Activated CD4-positive, alpha-beta T cell treated with anti-CD3 and anti-CD28 coated beads, Interleukin-2, amount 10 ng/mL, durations not matched to agents 24 days and 14 days (primary cell): ENCODE measurements around the gene GATAD2A. TPM values are rescaled to one million over a fixed set of nuclear protein-coding genes. Genes with fewer than 3 reads are reported as not detected.
"Not testable (repeated sequence)": the region's sequence is repeated elsewhere in the genome, so short reads cannot be mapped to it uniquely, and the experiment has no call there.

Experiments used
- DNase-seq: peaks from one replicate; pipeline ENCODE4 v3.0.0; 2022
- H3K27ac Mint-ChIP-seq: one replicate; pipeline ENCODE4 v1.8.0; 2022; ENCODE audit warnings: mild to moderate bottlenecking, mixed read lengths
- H3K27me3 Mint-ChIP-seq: one replicate; pipeline ENCODE4 v1.8.0; 2022; ENCODE audit warnings: mixed read lengths
- H3K36me3 Mint-ChIP-seq: one replicate; pipeline ENCODE4 v1.8.0; 2022; ENCODE audit warnings: low read depth, mild to moderate bottlenecking, mixed read lengths
- H3K4me1 Mint-ChIP-seq: one replicate; pipeline ENCODE4 v1.8.0; 2021; ENCODE audit warnings: mixed read lengths
- H3K4me3 Mint-ChIP-seq: one replicate; pipeline ENCODE4 v1.8.0; 2022; ENCODE audit warnings: mild to moderate bottlenecking, moderate library complexity, mixed read lengths
- H3K9me3 Mint-ChIP-seq: one replicate; pipeline ENCODE4 v1.8.0; 2021; ENCODE audit warnings: mixed read lengths
- intact Hi-C: fragments of 100-400 bp; cut with micrococcal nuclease; formaldehyde crosslinking; loops from one replicate; pipeline ENCODE4 v1.15.1; 2023
- total RNA-seq: library from RNA; stranded (reverse); gene quantifications from 2 replicates; pipeline ENCODE4 v1.2.3, GENCODE V29; 2022

Gene GATAD2A
- total RNA-seq, 1 donor from 2014 or later, result 134 TPM

DNA sequence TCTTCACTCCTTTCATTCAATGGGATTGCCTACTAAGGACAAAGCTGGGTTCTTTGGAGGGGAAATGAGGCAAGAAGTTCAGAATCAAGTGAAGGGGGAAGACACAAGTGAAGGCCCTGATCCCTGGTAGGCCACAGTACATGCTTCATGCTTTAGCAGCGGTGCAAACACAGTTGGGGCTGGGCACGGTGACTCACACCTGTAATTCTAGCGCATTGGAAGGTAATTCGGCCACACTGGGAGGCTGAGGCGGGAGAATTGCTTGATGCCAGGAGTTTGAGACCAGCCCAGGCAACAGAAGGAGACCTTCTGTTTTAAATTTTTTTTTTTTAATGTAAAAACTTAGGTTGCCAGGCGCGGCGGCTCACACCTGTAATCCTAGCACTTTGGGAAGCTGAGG lies 23.4 kb upstream of the GATAD2A start:
- Mint-ChIP-seq H3K36me3 (no peaks in the 10 kb centered on the region), H3K4me1 (peaks cover 8% of the 10 kb centered on the region), H3K27ac (no peak overlapping the region), H3K4me3 (no peak overlapping the region), H3K9me3 (no peaks in the 10 kb centered on the region), H3K27me3 (no peaks in the 10 kb centered on the region)
- DNase-seq, result no peak
- intact Hi-C loops, result no loop called here

DNA sequence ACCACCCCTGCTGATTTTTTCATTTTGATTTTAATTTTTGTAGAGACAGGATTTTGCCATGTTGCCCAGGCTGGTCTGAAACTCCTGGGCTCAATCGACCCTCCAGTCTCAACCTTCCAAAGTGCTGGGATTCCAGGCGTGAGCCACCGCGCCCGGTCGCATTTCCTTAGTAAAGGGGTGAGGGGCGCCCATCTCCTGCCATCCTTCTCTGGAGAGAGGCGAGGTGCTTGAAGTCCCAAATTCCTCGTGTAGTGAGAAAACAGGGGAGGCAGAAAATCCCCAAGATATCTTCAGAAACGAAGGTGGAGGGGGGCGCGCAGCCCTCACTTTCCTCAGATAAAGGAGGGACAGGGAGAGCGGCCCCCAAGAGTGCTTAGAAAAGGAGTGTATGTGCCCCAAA lies 21.0 kb upstream of the GATAD2A start:
- H3K9me3 Mint-ChIP-seq, result no peaks in the 10 kb centered on the region
- peaks cover 32% of the 10 kb centered on the region for H3K4me1 Mint-ChIP-seq
- no peaks in the 10 kb centered on the region for H3K27me3 Mint-ChIP-seq
- DNase-seq, result no peak
- H3K4me3 Mint-ChIP-seq, result peak overlapping the region; percentile 85
- intact Hi-C loops, result loop anchor here (2.0 kb wide), 1 partner anchor 20 kb away; no protein-coding TSS in a partner anchor
- peaks cover 6% of the 10 kb centered on the region for H3K36me3 Mint-ChIP-seq
- H3K27ac Mint-ChIP-seq, result no peak overlapping the region

DNA sequence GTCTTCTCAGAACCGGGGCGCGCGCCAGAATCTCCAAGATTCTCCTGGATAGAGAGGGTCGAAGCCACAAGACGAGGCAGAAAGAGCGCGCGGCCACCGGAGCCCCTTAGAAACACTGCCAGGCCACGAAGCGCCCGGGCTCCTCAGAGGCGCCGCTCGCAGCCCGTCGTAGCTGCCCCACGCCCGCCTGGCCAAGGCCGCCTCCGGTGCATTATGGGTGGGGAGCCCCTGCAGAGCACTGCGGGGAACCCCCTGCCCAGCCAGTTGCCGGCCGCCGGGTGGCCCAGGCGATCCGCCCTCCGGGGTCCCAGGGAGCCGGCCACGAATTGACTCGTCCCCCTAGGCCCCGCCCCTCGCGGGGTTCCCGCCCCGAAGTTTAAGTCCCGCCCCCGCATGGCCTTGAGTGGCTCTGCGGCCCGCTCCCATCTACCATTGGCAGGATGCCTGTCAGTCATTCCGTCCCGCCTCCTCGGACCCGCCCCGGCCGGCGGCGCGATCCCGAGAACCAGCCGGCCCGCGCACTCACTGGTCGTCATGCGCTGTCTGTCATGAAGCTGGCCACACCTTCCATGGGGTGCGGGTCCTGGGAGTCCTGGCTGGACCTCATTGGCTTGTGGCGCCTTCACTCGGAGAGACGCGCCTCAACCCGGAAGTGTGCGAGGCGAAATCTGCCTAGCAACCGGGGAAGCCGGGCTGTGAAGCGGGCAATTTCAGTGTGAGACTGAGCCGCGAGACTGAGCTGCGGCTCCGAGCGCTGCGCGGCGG lies 20.2 kb upstream of the GATAD2A start:
- H3K36me3 Mint-ChIP-seq, result peaks cover 8% of the 10 kb centered on the region
- peak overlapping the region; percentile 89 for H3K27ac Mint-ChIP-seq
- H3K9me3 Mint-ChIP-seq, result no peaks in the 10 kb centered on the region
- H3K4me1 Mint-ChIP-seq, result peaks cover 36% of the 10 kb centered on the region
- peak; percentile 100 for DNase-seq
- peak overlapping the region; percentile 85 for H3K4me3 Mint-ChIP-seq
- intact Hi-C loops, result loop anchor here (1.0 to 2.0 kb wide), 4 partner anchors 20 to 104 kb away; partner anchors contain the start of genes GATAD2A, MAU2 and SUGP1
- no peaks in the 10 kb centered on the region for H3K27me3 Mint-ChIP-seq

DNA sequence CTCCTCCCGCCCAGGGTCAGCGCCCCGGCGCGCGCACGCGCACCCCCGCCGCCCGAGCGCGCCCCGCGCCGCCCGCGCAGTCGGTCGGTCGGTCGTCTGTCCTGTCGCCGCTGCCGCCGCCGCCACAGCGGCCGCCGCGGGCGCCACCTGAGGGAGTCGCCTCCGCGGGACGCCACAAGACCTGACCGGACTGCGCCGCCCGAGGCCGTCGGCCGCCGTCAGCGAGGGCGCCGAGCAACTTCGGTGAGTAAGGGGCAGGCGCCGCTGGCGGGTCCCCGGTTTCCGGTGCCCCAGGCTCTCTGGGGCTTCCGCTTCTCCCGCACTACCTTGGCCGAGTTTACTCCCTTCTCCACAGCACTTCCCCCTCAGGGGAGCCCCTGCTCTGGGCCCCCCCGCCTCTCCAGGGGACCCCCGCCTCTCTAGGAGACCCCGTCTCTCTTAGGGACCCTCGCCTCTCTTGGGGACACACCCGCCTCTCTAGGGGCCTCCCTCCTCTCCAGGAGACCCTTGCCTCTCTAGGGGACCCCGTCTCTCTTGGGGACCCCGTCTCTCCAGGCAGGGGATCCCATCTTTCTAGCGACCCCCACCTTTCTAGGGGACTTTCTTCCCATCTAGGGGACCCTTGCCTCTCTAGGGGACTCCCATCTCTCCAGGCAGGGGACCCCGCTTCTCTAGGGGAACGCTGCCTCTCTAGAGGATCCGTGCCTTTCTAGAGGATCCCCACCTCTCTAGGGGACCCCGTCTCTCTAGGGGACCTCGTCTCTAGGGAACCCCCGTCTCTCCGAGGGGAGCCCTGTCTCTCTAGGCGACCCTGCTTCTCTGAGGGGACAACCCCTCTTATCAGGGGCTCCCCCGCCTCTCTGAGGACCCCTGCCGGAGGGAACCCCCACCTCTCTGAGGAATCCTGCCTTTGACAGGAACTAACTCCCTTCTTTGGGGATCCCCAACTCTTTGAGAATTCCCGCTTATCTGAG lies 19.3 kb upstream of the GATAD2A start:
- intact Hi-C loops, result loop anchor here (1.0 to 2.0 kb wide), 4 partner anchors 19 to 103 kb away; partner anchors contain the start of genes GATAD2A, MAU2 and SUGP1
- Mint-ChIP-seq H3K36me3 (peaks cover 12% of the 10 kb centered on the region), H3K9me3 (no peaks in the 10 kb centered on the region), H3K4me1 (peaks cover 40% of the 10 kb centered on the region), H3K27ac (peak overlapping the region; percentile 91), H3K4me3 (peak overlapping the region; percentile 94), H3K27me3 (no peaks in the 10 kb centered on the region)
- peak; percentile 74 for DNase-seq

DNA sequence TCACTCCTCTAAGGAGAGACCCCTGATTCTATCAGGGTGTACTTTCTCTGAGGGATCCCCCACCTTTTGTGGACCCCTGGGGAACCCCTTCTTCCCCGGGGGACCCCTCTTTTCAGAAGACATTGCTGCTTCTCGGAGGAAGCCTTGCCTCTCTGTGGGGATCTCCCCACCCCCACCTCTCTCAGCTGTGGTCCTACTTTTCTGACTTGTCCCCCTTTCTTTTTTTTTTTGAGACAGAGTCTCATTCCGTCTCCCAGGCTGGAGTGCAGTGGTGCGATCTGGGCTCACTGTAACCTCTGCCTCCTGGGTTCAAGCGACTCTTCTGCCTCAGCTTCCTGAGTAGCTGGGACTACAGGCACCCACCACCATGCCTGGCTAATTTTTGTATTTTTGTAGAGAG lies 18.4 kb upstream of the GATAD2A start:
- Mint-ChIP-seq H3K27me3 (no peaks in the 10 kb centered on the region), H3K27ac (peak overlapping the region; percentile 91), H3K4me3 (peak overlapping the region; percentile 94), H3K36me3 (peaks cover 12% of the 10 kb centered on the region), H3K9me3 (no peaks in the 10 kb centered on the region), H3K4me1 (peaks cover 43% of the 10 kb centered on the region)
- no peak for DNase-seq
- intact Hi-C loops, result no loop called here

DNA sequence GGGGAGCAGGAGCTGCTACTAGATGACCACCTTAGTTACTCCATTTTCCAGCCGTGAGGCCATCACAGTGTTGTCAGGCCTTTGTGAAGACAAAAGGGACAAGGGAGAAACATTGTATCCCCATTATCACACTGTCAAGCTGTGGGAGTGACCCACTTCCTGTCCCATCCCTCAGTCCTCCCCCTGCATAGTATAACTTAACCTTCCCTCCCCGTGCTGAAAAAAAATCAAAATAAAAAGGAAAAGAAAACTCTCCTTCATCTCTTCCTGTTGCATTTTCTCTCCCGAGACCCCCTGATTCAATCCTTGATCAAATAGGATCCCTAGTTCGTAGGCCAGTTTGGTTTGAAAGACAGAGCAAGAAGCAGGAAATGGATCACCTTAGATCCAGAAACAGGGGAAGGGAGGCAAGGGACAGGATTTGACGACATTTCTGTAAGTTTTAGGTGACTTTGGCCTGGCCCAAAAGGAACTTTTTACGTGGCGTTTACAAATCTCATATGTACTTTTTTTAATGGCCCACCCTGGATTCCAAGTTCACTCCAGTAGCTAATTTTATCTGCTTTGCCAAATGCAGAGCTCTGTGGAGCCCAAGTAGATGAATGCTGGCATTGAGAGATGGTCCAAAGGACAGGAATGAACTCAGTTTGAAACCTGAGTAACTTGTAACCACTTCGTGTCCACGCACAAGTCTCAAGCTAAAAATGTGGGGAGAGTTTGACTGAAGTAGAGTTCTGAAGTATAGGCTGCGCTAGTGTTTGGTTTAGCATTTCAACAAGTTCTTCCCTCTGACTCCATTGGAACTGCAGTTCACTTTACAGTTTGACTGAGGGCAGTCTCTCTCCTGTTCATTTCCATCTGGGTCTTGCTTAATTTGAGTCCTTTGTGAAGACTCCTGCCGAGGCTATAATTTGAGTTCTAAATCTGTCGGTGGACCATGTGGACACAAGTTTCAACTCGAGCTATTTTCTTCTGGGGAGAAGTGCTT lies 16.6 kb upstream of the GATAD2A start:
- peaks cover 12% of the 10 kb centered on the region for H3K36me3 Mint-ChIP-seq
- H3K27ac Mint-ChIP-seq, result peak overlapping the region; percentile 81
- H3K9me3 Mint-ChIP-seq, result no peaks in the 10 kb centered on the region
- intact Hi-C loops, result no loop called here
- peaks cover 47% of the 10 kb centered on the region for H3K4me1 Mint-ChIP-seq
- H3K27me3 Mint-ChIP-seq, result no peaks in the 10 kb centered on the region
- no peak for DNase-seq
- peak overlapping the region; percentile 94 for H3K4me3 Mint-ChIP-seq

DNA sequence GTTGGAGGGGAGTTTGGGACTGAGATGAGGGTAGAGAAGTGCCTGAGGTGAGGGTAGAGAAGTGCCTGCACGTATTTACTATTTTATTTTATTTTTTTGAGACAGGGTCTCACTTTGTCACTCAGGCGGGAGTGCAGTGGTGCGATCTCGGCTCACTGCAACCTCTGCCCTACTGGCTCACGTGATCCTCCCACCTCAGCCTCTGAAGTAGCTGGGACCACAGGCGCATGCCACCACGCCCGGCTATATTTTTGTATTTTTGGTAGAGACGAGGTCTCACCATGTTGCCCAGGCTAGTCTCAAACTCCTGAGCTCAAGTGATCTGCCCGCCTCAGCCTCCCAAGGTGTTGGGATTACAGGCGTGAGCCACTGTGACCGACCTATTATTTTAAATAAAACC lies 15.8 kb upstream of the GATAD2A start:
- H3K4me3 Mint-ChIP-seq, H3K27me3 Mint-ChIP-seq, H3K9me3 Mint-ChIP-seq, intact Hi-C loops, DNase-seq, H3K27ac Mint-ChIP-seq: not testable (repeated sequence)
- Mint-ChIP-seq H3K36me3 (peaks cover 12% of the 10 kb centered on the region), H3K4me1 (peaks cover 52% of the 10 kb centered on the region)

DNA sequence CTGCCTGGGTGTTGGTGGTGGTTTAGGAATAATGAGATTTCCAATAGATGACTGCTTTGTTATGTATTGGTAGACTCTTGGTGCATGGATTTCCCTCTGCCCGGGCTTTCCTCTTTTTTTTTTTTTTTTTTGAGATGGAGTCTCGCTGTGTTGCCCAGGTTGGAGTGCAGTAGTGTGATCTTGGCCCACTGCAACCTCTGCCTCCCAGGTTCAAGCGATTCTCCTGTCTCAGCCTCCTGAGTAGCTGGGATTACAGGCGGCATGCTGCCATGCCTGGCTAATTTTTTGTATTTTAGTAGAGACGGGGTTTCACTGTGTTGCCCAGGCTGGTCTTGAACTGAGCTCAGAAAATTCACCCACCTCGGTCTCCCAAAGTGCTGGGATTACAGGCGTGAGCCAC lies 11.1 kb upstream of the GATAD2A start:
- Mint-ChIP-seq H3K4me1 (peaks cover 31% of the 10 kb centered on the region), H3K4me3 (peak overlapping the region; percentile 30), H3K27ac (peak overlapping the region; percentile 79)
- H3K9me3 Mint-ChIP-seq, H3K27me3 Mint-ChIP-seq, intact Hi-C loops, DNase-seq, H3K36me3 Mint-ChIP-seq: not testable (repeated sequence)

DNA sequence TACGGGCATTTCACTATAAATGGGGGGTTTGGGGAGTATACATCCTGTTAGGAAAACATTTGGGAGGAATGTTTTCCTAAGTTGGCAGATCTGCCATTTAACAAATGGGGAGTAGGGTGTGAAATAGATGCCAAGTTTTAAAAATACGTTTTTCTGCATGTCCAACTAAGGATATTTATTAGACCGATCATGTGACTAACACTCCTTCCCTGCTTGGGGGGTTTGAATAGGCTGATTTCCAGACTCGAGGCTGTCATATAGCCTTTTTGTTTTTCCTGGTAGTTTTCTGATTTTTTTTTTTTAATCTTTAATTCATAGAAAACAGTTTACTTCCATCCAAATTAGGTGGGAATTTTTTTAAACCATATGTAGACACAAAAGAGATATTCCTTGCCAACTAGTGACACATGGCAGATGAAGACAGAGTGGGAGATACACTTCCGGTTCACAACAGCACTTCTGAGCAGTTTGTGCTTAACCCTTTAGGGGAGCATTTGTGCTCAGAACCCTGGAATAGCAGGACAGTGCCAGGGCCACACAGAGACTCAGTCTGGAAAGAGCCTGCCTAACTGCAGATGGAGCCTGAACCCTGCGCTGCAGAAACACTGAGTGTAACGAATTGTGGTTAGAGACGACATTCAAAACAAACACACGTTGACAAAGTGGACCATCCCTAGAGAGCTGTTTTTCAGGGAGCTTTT lies 5.6 kb upstream of the GATAD2A start:
- H3K4me3 Mint-ChIP-seq, result no peak overlapping the region
- peaks cover 2% of the 10 kb centered on the region for H3K36me3 Mint-ChIP-seq
- no peak for DNase-seq
- intact Hi-C loops, result no loop called here
- no peaks in the 10 kb centered on the region for H3K9me3 Mint-ChIP-seq
- no peak overlapping the region for H3K27ac Mint-ChIP-seq
- no peaks in the 10 kb centered on the region for H3K27me3 Mint-ChIP-seq
- H3K4me1 Mint-ChIP-seq, result peaks cover 29% of the 10 kb centered on the region

DNA sequence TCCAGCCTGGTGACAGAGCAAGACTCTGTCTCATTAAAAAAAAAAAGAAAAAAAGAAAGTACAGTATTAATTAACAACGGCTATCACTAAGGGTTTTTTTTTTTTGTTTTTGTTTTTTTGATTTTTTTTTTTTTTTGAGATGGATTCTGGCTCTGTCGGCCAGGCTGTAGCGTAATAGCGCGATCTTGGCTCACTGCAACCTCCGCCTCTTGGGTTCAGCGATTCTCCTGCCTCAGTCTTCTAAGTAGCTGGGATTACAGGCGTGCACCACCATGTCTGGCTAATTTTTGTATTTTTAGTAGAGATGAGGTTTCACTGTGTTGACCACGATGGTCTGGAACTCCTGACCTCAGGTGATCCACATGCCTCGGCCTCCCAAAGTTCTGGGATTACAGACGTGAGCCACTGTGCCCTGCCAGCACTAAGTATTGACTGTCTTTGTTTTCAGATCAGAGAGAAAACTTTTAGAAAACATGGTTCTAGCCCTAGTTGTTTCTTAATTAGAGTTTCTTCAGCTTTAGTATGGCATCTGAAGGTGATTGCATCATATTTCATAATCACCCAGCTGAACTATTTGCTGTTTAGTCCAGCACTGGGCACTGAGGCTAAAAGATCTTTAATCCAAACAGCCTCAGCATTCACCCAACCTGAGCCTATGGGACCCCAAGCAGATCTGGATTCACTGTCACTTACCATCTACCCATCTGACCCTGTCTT lies 2.7 kb upstream of the GATAD2A start:
- no peaks in the 10 kb centered on the region for H3K27me3 Mint-ChIP-seq
- intact Hi-C loops, result no loop called here
- H3K36me3 Mint-ChIP-seq, result peaks cover 2% of the 10 kb centered on the region
- no peak overlapping the region for H3K27ac Mint-ChIP-seq
- peaks cover 45% of the 10 kb centered on the region for H3K4me1 Mint-ChIP-seq
- H3K9me3 Mint-ChIP-seq, result no peaks in the 10 kb centered on the region
- DNase-seq, result no peak
- H3K4me3 Mint-ChIP-seq, result no peak overlapping the region

DNA sequence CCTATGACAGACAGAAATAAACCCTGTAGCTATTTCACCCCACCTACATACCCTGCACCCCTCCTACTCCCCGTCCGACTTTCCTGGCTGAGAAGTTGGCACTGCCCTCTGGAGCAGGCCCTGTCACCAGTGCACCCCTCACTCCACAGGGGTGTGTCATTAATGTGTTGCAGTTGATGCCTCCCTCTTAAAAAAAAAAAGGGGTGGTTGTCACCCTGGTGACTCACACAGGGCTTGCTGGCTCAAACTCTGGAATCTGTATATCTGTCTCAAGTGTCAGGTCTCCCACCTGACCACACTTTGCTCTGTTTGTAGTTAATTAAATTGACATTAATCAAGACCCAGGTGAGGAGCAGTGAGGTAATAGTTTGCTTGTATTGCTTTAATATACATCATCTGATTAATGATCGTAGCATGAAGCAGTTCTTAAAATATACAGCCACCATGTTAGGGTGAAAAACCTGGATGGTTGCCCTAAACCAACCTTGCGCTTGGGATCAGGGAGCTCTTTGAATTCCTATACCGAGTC lies 2.0 kb upstream of the GATAD2A start:
- Mint-ChIP-seq H3K36me3 (peaks cover 3% of the 10 kb centered on the region), H3K4me3 (peak overlapping the region; percentile 51), H3K27me3 (no peaks in the 10 kb centered on the region), H3K4me1 (peaks cover 49% of the 10 kb centered on the region), H3K27ac (peak overlapping the region; percentile 54), H3K9me3 (no peaks in the 10 kb centered on the region)
- DNase-seq, result no peak
- intact Hi-C loops, result no loop called here
